ENCODE measurements around the gene MARCHF5.

DNA sequence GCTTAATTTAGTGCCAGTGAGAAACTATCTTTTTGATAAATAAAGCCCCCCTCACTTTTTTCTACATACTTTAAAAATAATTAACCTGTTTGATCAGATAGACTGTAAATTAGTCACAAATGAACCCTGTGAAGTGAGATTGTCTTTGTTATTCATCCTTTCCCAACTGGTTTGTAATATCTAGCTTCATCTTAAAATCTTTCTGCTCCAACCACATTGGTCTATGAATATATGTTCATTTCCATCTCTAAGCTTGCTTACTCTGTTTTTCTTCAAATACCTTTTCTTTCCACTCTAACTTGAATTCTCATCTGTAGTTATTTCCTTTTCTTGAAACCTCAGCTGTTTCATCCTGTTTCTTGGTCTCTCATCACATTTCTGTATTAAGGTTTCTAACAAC, 12.1 kb downstream of the MARCHF5 start:
- no peak for TF ChIP-seq POLR2A (IDR thresholded peaks at IDR 0.05)
- TF ChIP-seq, protein P1, sequence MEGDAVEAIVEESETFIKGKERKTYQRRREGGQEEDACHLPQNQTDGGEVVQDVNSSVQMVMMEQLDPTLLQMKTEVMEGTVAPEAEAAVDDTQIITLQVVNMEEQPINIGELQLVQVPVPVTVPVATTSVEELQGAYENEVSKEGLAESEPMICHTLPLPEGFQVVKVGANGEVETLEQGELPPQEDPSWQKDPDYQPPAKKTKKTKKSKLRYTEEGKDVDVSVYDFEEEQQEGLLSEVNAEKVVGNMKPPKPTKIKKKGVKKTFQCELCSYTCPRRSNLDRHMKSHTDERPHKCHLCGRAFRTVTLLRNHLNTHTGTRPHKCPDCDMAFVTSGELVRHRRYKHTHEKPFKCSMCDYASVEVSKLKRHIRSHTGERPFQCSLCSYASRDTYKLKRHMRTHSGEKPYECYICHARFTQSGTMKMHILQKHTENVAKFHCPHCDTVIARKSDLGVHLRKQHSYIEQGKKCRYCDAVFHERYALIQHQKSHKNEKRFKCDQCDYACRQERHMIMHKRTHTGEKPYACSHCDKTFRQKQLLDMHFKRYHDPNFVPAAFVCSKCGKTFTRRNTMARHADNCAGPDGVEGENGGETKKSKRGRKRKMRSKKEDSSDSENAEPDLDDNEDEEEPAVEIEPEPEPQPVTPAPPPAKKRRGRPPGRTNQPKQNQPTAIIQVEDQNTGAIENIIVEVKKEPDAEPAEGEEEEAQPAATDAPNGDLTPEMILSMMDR (IDR thresholded peaks at IDR 0.05): no peak
